B cell (primary cell): ENCODE data around the gene SF3B6. TPM values are rescaled to one million over a fixed set of nuclear protein-coding genes. Genes with fewer than 3 reads are reported as not detected.

Experiments
- ATAC-seq: fragments of 200-7000 bp; cut with Tn5 transposase; one replicate; pipeline ENCODE4 v1.10.0; 2021; ENCODE audit warnings: low read depth, mild to moderate bottlenecking, moderate number of reproducible peaks, moderate library complexity
- CTCF ChIA-PET: fragments of 350-600 bp; sonication (Branson Sonifier 250); formaldehyde crosslinking; loops from one replicate; lab custom pipeline; 2021; ENCODE audit warnings: antibody characterized with exemption, inconsistent platforms; lab: Charles Lee
- POLR2A ChIA-PET: fragments of 350-600 bp; sonication (Branson Sonifier 250); formaldehyde crosslinking; loops from one replicate; lab custom pipeline; 2021; ENCODE audit warnings: antibody characterized with exemption; lab: Charles Lee
- DNase-seq: peaks from one replicate; pipeline ENCODE4 v3.0.0; 2013
- H2AFZ ChIP-seq: 2 replicates; pipeline ENCODE4 v1.6.1; 2012; ENCODE audit warnings: mild to moderate bottlenecking, low read depth, low read length; ENCODE audit not compliant: insufficient read depth, poor library complexity, severe bottlenecking
- H3K27ac ChIP-seq, 2 donors: 1 replicate in 1 of 2; 2 replicates in 1 of 2; pipeline ENCODE4 v1.5.1; 2012 to 2013; ENCODE audit warnings: low read length in 2 of 2, mild to moderate bottlenecking in 2 of 2, moderate library complexity in 1 of 2
- H3K27me3 ChIP-seq, 4 experiments: fragments of 200-600 bp in 1 of 4; sonication (generic) in 1 of 4; replicated peaks in 1 of 4; 1 replicate in 2 of 4; 2 replicates in 2 of 4; pipeline versions ENCODE4 v1.6.1 to v1.7.0; 2013 to 2016; ENCODE audit warnings: low read length in 3 of 4, mild to moderate bottlenecking in 2 of 4, mixed read lengths in 1 of 4, moderate library complexity in 1 of 4; ENCODE audit not compliant: insufficient read depth in 4 of 4, control insufficient read depth in 3 of 4; ENCODE audit errors: control extremely low read depth in 1 of 4
- H3K36me3 ChIP-seq, 2 experiments: replicated peaks in 1 of 2; 1 replicate in 1 of 2; 2 replicates in 1 of 2; pipeline versions ENCODE4 v1.6.1 to v1.7.1; 2013; ENCODE audit warnings: low read length in 1 of 2; ENCODE audit not compliant: insufficient read depth in 2 of 2, control insufficient read depth in 1 of 2; ENCODE audit errors: control extremely low read depth in 1 of 2, extremely low read depth in 1 of 2
- H3K4me1 ChIP-seq, 2 donors: fragments of 200-600 bp in 1 of 2; sonication (generic) in 1 of 2; 1 replicate in 1 of 2; 2 replicates in 1 of 2; pipeline versions ENCODE4 v1.5.1 to v1.6.1; 2013 to 2017; ENCODE audit warnings: low read length in 2 of 2; ENCODE audit not compliant: control insufficient read depth in 2 of 2, insufficient read depth in 2 of 2
- H3K4me2 ChIP-seq: replicated peaks from 2 replicates; pipeline ENCODE3; 2012; ENCODE audit warnings: mild to moderate bottlenecking, low read depth, low read length; ENCODE audit not compliant: poor library complexity, severe bottlenecking
- H3K4me3 ChIP-seq, 5 experiments: fragments of 200-600 bp in 1 of 5; sonication (generic) in 1 of 5; 1 replicate in 3 of 5; 2 replicates in 2 of 5; pipeline versions ENCODE4 v1.5.1 to v1.7.0; 2011 to 2016; ENCODE audit warnings: low read length in 4 of 5, mild to moderate bottlenecking in 4 of 5, low read depth in 2 of 5, control low read depth in 1 of 5, moderate library complexity in 1 of 5; ENCODE audit not compliant: insufficient read depth in 1 of 5; ENCODE audit errors: control extremely low read depth in 1 of 5, extremely low read depth in 1 of 5
- H3K79me2 ChIP-seq: fragments of 200-600 bp; sonication (generic); one replicate; pipeline ENCODE4 v1.6.0; 2016; ENCODE audit warnings: low read length; ENCODE audit not compliant: control insufficient read depth, insufficient read depth
- H3K9ac ChIP-seq: fragments of 200-600 bp; sonication (generic); 2 replicates; pipeline ENCODE4 v1.6.1; 2017; ENCODE audit warnings: mild to moderate bottlenecking, low read length, moderate library complexity
- H3K9me3 ChIP-seq, 3 donors: one replicate each; pipeline versions ENCODE4 v1.6.1 to v1.7.1; 2013; ENCODE audit warnings: low read length in 2 of 3; ENCODE audit not compliant: control insufficient read depth in 2 of 3, insufficient read depth in 1 of 3; ENCODE audit errors: control extremely low read depth in 1 of 3
- H4K20me1 ChIP-seq: 2 replicates; pipeline ENCODE4 v1.6.0; 2012; ENCODE audit warnings: mild to moderate bottlenecking, low read length; ENCODE audit not compliant: insufficient read depth, control insufficient read depth, poor library complexity, severe bottlenecking
- H3K27ac Mint-ChIP-seq: one replicate; pipeline ENCODE4 v1.8.0; 2021; ENCODE audit warnings: mixed read lengths
- H3K27me3 Mint-ChIP-seq: one replicate; pipeline ENCODE4 v1.8.0; 2021; ENCODE audit warnings: mixed read lengths
- H3K4me1 Mint-ChIP-seq: one replicate; pipeline ENCODE4 v1.8.0; 2021; ENCODE audit warnings: mixed read lengths
- H3K4me3 Mint-ChIP-seq: one replicate; pipeline ENCODE4 v1.8.0; 2021; ENCODE audit warnings: mixed read lengths
- H3K9me3 Mint-ChIP-seq: one replicate; pipeline ENCODE4 v1.8.0; 2022; ENCODE audit warnings: mixed read lengths; ENCODE audit not compliant: insufficient read depth
- EZH2 ChIP-seq: IDR thresholded peaks from 2 replicates; pipeline ENCODE4 v1.6.1; 2012; ENCODE audit warnings: borderline replicate concordance, low read depth, mild to moderate bottlenecking, moderate library complexity, low read length; ENCODE audit not compliant: insufficient read depth, poor library complexity, severe bottlenecking
- WGBS: methylation state at CpG from one replicate; pipeline ENCODE4 v1.1.5; 2013; ENCODE audit warnings: missing lambda C conversion rate; ENCODE audit not compliant: insufficient coverage; 5-methylcytosine and 5-hydroxymethylcytosine counted together
- intact Hi-C: fragments of 100-400 bp; cut with micrococcal nuclease; formaldehyde crosslinking; loops from one replicate; pipeline ENCODE4 v1.10.0; 2022
- polyA plus RNA-seq: library from polyadenylated mRNA; depleted of rRNA; stranded (reverse); fragments of >200 nt; gene quantifications from 2 replicates; pipeline ENCODE4 v1.2.3, GENCODE V29; 2012
- total RNA-seq, 2 donors: library from RNA; stranded (reverse); fragments of 120-200 nt in 1 of 2; gene quantifications; 1 replicate in 1 of 2; 2 replicates in 1 of 2; pipeline versions ENCODE4 v1.2.3 to v1.2.4, GENCODE V29; 2013 to 2022
- TF ChIP-seq, protein P1 (sequence below): fragments of 200-600 bp; IDR thresholded peaks from one replicate; pipeline ENCODE4 v1.8.0; 2022; ENCODE audit warnings: antibody characterized with exemption, mild to moderate bottlenecking

Gene SF3B6
- total and polyA plus RNA-seq, 2 donors (not counting 1 experiment from before 2014, with no cell fraction given) = 47.2 to 48.4 TPM

DNA sequence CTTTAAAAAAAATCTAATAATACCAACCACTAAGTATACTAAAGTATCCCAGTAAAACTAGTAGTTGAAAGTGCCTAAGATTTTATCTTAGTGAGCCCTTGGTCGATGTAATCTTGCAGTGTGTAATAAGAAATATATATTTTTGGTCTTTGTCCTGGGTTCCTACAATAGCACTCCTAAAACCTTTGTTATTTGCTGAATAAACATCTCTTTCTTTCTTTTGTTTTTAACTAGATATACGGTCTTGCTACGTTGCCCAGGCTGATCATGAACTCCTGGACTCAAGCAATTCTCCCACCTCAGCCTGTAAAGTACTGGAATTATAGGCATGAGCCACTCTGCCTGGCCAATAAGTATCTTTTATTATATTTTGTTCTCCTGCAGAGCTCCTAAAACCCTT, 10.9 kb upstream of the SF3B6 start:
- DNase-seq = no peak
- no CpG with 5 or more reads among the region's 3 CpGs for WGBS
- no peak overlapping the region for H2AFZ ChIP-seq
- peaks cover 2 to 6% of the 10 kb centered on the region in 2 experiments for H3K36me3 ChIP-seq
- H3K27me3 ChIP-seq = no peaks in the 10 kb centered on the region
- no peaks in the 10 kb centered on the region for H3K27me3 Mint-ChIP-seq
- no peak overlapping the region for H3K27ac ChIP-seq
- intact Hi-C loops = no loop called here
- H3K4me1 Mint-ChIP-seq = peaks cover 19% of the 10 kb centered on the region
- H3K27ac Mint-ChIP-seq = no peak overlapping the region
- no peak overlapping the region for H3K4me3 ChIP-seq
- TF ChIP-seq, protein P1, sequence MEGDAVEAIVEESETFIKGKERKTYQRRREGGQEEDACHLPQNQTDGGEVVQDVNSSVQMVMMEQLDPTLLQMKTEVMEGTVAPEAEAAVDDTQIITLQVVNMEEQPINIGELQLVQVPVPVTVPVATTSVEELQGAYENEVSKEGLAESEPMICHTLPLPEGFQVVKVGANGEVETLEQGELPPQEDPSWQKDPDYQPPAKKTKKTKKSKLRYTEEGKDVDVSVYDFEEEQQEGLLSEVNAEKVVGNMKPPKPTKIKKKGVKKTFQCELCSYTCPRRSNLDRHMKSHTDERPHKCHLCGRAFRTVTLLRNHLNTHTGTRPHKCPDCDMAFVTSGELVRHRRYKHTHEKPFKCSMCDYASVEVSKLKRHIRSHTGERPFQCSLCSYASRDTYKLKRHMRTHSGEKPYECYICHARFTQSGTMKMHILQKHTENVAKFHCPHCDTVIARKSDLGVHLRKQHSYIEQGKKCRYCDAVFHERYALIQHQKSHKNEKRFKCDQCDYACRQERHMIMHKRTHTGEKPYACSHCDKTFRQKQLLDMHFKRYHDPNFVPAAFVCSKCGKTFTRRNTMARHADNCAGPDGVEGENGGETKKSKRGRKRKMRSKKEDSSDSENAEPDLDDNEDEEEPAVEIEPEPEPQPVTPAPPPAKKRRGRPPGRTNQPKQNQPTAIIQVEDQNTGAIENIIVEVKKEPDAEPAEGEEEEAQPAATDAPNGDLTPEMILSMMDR = no peak
- TF ChIP-seq EZH2 = no peak
- peaks cover 12% of the 10 kb centered on the region for H3K79me2 ChIP-seq
- no peaks in the 10 kb centered on the region for H3K9me3 Mint-ChIP-seq
- no peak overlapping the region for H3K9ac ChIP-seq
- POLR2A ChIA-PET = no interaction called here
- no peaks in the 10 kb centered on the region for H3K9me3 ChIP-seq
- CTCF ChIA-PET = interaction anchor here (7.3 kb wide), 1 partner anchor 261 kb away, joined by 154 read pairs; no protein-coding TSS in a partner anchor
- H3K4me1 ChIP-seq = peaks cover 12 to 20% of the 10 kb centered on the region in 2 donors
- H3K4me3 Mint-ChIP-seq = no peak overlapping the region
- no peaks in the 10 kb centered on the region for H4K20me1 ChIP-seq
- no peak overlapping the region for H3K4me2 ChIP-seq
- ATAC-seq = no peak

DNA sequence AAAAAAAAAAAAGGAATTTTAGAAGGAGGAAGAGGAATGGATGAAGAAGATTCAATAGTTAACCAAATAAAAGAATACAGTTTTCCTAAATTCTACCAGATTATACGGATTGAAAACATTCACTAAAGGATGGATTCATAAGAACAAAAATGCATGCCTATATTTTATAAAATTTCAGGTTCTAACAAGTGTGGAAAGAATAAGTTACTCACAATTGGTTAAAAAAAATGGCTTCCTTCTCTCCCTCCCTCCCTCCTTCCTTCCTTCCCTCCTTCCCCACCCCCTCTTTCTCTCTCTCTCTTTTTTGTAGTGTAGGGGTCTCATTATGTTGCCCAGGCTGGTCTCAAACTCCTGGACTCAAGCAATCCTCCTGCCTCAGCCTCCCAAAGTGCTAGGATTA, 10.1 kb upstream of the SF3B6 start:
- H3K4me3 ChIP-seq = no peak overlapping the region
- no peak overlapping the region for H3K4me2 ChIP-seq
- DNase-seq (no peak), ATAC-seq (no peak)
- no peaks in the 10 kb centered on the region for H4K20me1 ChIP-seq
- ChIA-PET POLR2A (no interaction called here), CTCF (interaction anchor here (7.3 kb wide), 1 partner anchor 261 kb away, joined by 154 read pairs; no protein-coding TSS in a partner anchor)
- TF ChIP-seq EZH2 = no peak
- TF ChIP-seq, protein P1 = no peak
- peaks cover 12 to 20% of the 10 kb centered on the region in 2 donors for H3K4me1 ChIP-seq
- no CpG with 5 or more reads among the region's 1 CpG for WGBS
- no peak overlapping the region for H2AFZ ChIP-seq
- no peaks in the 10 kb centered on the region for H3K9me3 ChIP-seq
- H3K79me2 ChIP-seq = peaks cover 12% of the 10 kb centered on the region
- intact Hi-C loops = no loop called here
- H3K27ac ChIP-seq = no peak overlapping the region
- Mint-ChIP-seq H3K4me3 (peak overlapping the region; percentile 45), H3K9me3 (no peaks in the 10 kb centered on the region), H3K27me3 (no peaks in the 10 kb centered on the region), H3K27ac (no peak overlapping the region), H3K4me1 (peaks cover 19% of the 10 kb centered on the region)
- H3K27me3 ChIP-seq = no peaks in the 10 kb centered on the region
- H3K36me3 ChIP-seq = peaks cover 2 to 7% of the 10 kb centered on the region in 2 experiments
- no peak overlapping the region for H3K9ac ChIP-seq
